Measurements from ENCODE around the gene PRSS22. TPM values are rescaled to one million over a fixed set of nuclear protein-coding genes. Genes with fewer than 3 reads are reported as not detected.
"Not testable (repeated sequence)": the region's sequence is repeated elsewhere in the genome, so short reads cannot be mapped to it uniquely, and the experiment has no call there.

PRSS22 gene, protein sequence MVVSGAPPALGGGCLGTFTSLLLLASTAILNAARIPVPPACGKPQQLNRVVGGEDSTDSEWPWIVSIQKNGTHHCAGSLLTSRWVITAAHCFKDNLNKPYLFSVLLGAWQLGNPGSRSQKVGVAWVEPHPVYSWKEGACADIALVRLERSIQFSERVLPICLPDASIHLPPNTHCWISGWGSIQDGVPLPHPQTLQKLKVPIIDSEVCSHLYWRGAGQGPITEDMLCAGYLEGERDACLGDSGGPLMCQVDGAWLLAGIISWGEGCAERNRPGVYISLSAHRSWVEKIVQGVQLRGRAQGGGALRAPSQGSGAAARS
- not detected in 2 replicates for total RNA-seq

DNA sequence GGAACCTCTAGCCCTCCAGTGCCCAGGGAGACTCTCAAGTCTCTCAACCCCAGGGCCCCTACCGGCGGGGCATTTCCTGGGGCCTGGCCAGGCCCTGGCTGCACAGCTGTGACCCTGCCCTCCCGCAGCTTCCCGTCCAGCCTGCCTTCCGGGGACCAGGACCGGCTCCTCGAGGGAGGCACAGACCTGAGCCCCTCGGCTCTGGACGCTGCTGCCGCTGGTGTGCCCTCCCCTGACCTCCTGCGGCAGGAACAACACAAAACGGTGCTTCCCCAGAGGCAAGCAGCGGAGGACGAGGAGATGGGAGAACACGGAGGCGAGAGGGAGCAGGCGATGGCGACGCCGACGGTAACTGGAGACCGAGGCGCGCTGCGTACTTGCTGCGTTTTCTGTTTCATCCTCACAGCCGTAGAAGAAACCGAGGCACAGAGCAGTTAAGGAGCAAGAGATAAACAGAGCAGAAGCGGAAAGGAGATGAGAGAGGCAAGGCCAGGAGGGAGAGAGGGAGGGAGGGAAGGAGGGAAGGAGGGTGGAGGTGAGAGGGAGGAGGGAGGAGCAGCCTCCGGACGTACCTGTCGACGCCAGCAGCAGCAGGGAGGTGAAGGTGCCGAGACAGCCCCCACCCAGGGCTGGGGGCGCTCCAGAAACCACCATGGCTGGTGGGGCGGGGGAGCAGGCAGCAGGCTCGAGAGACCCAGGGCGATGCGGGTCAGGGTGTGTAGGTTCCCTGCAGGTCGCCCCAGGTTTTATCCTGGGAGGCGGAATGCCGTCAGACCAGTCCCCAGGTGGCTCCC lies at the start of gene PRSS22:
TSS of gene PRSS22 (minus strand) at position 720 of the 794 bp plus-strand sequence. CDS start at position 654, 66 bp downstream.
- CTCF ChIA-PET = no interaction called here
- H3K27ac Mint-ChIP-seq = no peak within 1 kb of the TSS

DNA sequence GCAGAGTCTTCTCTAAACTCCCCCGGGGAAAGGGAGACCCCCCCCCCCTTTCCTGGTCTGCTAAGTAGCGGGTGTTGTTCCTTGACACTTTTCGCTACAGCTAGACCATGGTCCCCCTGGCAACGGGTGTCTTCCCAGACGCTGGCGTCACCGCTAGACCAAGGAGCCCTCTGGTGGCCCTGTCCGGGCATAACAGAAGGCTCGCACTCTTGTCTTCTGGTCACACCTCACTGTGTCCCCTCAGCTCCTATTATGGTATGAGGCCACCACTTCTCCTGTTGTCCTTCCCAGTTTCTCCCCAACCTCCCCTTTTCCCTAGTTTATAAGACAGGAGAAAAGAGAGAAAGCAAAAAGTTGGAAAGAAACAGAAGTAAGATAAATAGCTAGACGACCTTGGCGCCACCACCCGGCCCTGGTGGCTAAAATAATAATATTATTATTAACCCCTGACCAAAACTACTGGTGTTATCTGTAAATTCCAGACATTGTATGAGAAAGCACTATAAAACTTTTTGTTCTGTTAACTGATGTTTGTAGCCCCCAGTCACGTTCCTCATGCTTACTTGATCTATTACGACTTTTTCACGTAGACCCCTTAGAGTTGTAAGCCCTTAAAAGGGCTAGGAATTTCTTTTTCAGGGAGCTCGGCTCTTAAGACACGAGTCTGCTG lies 49.2 kb upstream of the PRSS22 start:
- CTCF ChIA-PET = interaction anchor here (0.9 to 2.5 kb wide), 5 partner anchors 9 to 35 kb away, joined by 3 to 15 read pairs (median 8); partner anchors contain the start of gene FLYWCH2
- POLR2A ChIA-PET = interaction anchor here (0.7 to 1.1 kb wide), 5 partner anchors 10 to 494 kb away, joined by 3 to 8 read pairs (median 3); partner anchors contain the start of genes ELOB, FLYWCH2, ZNF174 and ZSCAN32
- not testable (repeated sequence) for H3K9me3 Mint-ChIP-seq; H3K4me3 Mint-ChIP-seq; H3K36me3 Mint-ChIP-seq (ENCODE audit: low read depth); ATAC-seq (ENCODE audit: low read depth); H3K27me3 Mint-ChIP-seq
- H3K27ac Mint-ChIP-seq = peak overlapping the region; percentile 56
- H3K4me1 Mint-ChIP-seq = peaks cover 34% of the 10 kb centered on the region
- DNase-seq = peak; percentile 42
- intact Hi-C loops (cut with micrococcal nuclease) = loop anchor here (5.0 to 10.0 kb wide), 2 partner anchors 115 to 372 kb away; partner anchors contain the start of genes CEMP1, HCFC1R1, PDPK1 and THOC6

More for the DNA sequence above, at the start of gene PRSS22:
- Mint-ChIP-seq H3K9me3 (peaks cover 10% of the 10 kb centered on the region), H3K4me1 (peaks cover 4% of the 10 kb centered on the region), H3K36me3 (ENCODE audit: low read depth) (no peaks in the 10 kb centered on the region), H3K4me3 (peak within 1 kb of the TSS; percentile 49), H3K27me3 (peaks cover 28% of the 10 kb centered on the region)
- TF ChIP-seq, protein P1, sequence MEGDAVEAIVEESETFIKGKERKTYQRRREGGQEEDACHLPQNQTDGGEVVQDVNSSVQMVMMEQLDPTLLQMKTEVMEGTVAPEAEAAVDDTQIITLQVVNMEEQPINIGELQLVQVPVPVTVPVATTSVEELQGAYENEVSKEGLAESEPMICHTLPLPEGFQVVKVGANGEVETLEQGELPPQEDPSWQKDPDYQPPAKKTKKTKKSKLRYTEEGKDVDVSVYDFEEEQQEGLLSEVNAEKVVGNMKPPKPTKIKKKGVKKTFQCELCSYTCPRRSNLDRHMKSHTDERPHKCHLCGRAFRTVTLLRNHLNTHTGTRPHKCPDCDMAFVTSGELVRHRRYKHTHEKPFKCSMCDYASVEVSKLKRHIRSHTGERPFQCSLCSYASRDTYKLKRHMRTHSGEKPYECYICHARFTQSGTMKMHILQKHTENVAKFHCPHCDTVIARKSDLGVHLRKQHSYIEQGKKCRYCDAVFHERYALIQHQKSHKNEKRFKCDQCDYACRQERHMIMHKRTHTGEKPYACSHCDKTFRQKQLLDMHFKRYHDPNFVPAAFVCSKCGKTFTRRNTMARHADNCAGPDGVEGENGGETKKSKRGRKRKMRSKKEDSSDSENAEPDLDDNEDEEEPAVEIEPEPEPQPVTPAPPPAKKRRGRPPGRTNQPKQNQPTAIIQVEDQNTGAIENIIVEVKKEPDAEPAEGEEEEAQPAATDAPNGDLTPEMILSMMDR (IDR thresholded peaks at IDR 0.05) = no peak
- ATAC-seq (ENCODE audit: low read depth) = no peak
- DNase-seq = no peak
- intact Hi-C loops (cut with micrococcal nuclease) = no loop called here
- POLR2A ChIA-PET = no interaction called here

DNA sequence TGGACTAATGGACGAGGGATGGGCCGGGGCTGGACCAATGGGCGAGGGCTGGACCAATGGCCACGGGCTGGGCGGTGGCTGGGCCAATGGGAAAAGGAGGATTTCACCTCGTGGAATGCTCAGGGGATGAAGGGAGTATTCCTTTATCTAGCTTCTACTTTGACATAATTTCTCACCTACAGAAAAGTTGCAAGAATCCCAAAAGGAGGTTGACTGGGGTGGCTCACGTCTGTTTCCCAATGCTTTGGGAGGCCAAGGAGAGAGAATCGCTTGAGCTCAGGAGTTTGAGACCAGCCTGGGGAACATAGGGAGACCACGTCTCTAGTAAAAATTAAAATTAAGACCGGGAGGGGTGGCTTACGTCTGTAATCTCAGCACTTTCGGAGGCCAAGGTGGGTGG lies 48.0 kb upstream of the PRSS22 start:
- intact Hi-C loops (cut with micrococcal nuclease) = loop anchor here (1.0 to 10.0 kb wide), 7 partner anchors 9 to 371 kb away; partner anchors contain the start of genes CEMP1, HCFC1R1, PDPK1 and THOC6
- CTCF ChIA-PET = interaction anchor here (1.0 to 2.5 kb wide), 4 partner anchors 8 to 33 kb away, joined by 3 to 15 read pairs (median 6); no protein-coding TSS in a partner anchor
- Mint-ChIP-seq H3K9me3 (no peaks in the 10 kb centered on the region), H3K36me3 (ENCODE audit: low read depth) (peaks cover 2% of the 10 kb centered on the region), H3K4me3 (peak overlapping the region; percentile 69), H3K4me1 (peaks cover 27% of the 10 kb centered on the region), H3K27me3 (no peaks in the 10 kb centered on the region), H3K27ac (peak overlapping the region; percentile 41)
- POLR2A ChIA-PET = interaction anchor here (0.6 to 1.7 kb wide), 7 partner anchors 9 to 129 kb away, joined by 3 to 19 read pairs (median 4); partner anchors contain the start of genes ELOB and FLYWCH2
- TF ChIP-seq, protein P1 (IDR thresholded peaks at IDR 0.05) = no peak
- no peak for ATAC-seq (ENCODE audit: low read depth)
- DNase-seq = no peak

DNA sequence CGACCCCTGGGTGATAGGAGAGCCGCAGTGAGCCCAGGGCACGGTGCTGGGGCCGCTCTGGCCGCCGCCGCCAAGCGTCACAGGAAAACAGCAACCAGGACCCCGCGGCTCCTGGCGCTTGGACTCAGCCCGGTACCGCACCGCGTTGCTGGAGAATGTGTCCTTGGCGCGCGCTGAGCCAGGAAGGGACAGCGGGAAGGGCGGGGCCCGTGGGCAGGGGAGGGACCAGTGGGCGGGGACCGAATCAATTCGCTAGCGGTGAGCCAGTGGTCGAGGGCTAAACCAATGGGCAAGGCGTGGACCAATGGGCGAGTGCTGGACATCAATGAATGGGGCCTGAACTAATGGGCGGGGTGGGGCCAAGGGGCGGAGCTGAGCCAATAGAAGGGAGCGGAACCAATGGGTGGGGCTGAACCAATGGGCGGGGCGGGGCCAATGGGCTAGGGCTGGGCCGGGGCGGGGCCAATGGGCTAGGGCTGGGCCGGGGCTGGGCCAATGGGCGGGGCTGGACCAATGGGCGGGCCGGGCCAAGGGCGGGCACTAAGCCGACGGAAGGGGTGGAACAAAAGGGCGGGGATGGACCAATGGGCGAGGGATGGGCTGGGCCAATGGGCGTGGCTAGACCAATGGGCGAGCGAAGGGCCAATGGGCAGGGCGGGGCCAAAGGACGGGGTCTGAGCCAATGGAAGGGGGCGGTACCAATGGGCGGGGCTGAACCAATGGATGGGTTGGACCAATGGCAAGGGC lies 47.4 kb upstream of the PRSS22 start:
- H3K27me3 Mint-ChIP-seq = no peaks in the 10 kb centered on the region
- H3K27ac Mint-ChIP-seq = peak overlapping the region; percentile 41
- CTCF ChIA-PET = interaction anchor here (1.0 to 2.5 kb wide), 3 partner anchors 8 to 33 kb away, joined by 3 to 8 read pairs (median 5); no protein-coding TSS in a partner anchor
- DNase-seq (peak; percentile 82), ATAC-seq (ENCODE audit: low read depth) (peak; percentile 80)
- H3K9me3 Mint-ChIP-seq = no peaks in the 10 kb centered on the region
- H3K36me3 Mint-ChIP-seq (ENCODE audit: low read depth) = peaks cover 2% of the 10 kb centered on the region
- POLR2A ChIA-PET = interaction anchor here (0.6 to 1.7 kb wide), 8 partner anchors 8 to 128 kb away, joined by 3 to 19 read pairs (median 4); partner anchors contain the start of genes ELOB and FLYWCH2
- TF ChIP-seq, protein P1 (IDR thresholded peaks at IDR 0.05) = no peak
- intact Hi-C loops (cut with micrococcal nuclease) = loop anchor here (1.0 to 10.0 kb wide), 7 partner anchors 8 to 371 kb away; partner anchors contain the start of genes CEMP1, HCFC1R1, PDPK1 and THOC6
- peak overlapping the region; percentile 91 for H3K4me3 Mint-ChIP-seq
- H3K4me1 Mint-ChIP-seq = peaks cover 24% of the 10 kb centered on the region
